Neural cell (in vitro differentiated cells): Measurements from ENCODE around the gene ANKRD29. TPM values are rescaled to one million over a fixed set of nuclear protein-coding genes. Genes with fewer than 3 reads are reported as not detected.

Experiments
- H2AFZ ChIP-seq: fragments of 200-600, 300-800 bp; sonication (generic), shearing (Covaris generic); 2 replicates; pipeline ENCODE4 v1.6.0; 2014; ENCODE audit warnings: low read depth, mild to moderate bottlenecking, antibody characterized with exemption, low read length, moderate library complexity
- H3F3A ChIP-seq: fragments of 200-600 bp; shearing (Covaris generic); 2 replicates; pipeline ENCODE4 v1.6.1; 2016; ENCODE audit warnings: mild to moderate bottlenecking, moderate library complexity, mixed read lengths, antibody characterized with exemption, low read length; ENCODE audit not compliant: insufficient read depth, poor library complexity, severe bottlenecking
- H3K27ac ChIP-seq: fragments of 200-600, 300-800 bp; sonication (generic), shearing (Covaris generic); 2 replicates; pipeline ENCODE4 v1.5.1; 2014; ENCODE audit warnings: mild to moderate bottlenecking, low read length, moderate library complexity
- H3K27me3 ChIP-seq: fragments of 300-800, 200-600 bp; sonication (generic), shearing (Covaris generic); 2 replicates; pipeline ENCODE4 v1.6.0; 2014; ENCODE audit warnings: mild to moderate bottlenecking, low read depth, low read length, moderate library complexity; ENCODE audit not compliant: insufficient read depth
- H3K36me3 ChIP-seq: fragments of 300-800, 200-600 bp; sonication (generic), shearing (Covaris generic); 2 replicates; pipeline ENCODE4 v1.5.1; 2014; ENCODE audit warnings: mild to moderate bottlenecking, antibody characterized with exemption, low read length, moderate library complexity; ENCODE audit not compliant: insufficient read depth
- H3K4me2 ChIP-seq: fragments of 300-800, 200-600 bp; sonication (generic), shearing (Covaris generic); 2 replicates; pipeline ENCODE4 v1.6.0; 2014; ENCODE audit warnings: mild to moderate bottlenecking, low read length
- H3K4me3 ChIP-seq: fragments of 300-800, 200-600 bp; sonication (generic), shearing (Covaris generic); 2 replicates; pipeline ENCODE4 v1.5.1; 2014; ENCODE audit warnings: mild to moderate bottlenecking, low read length, moderate library complexity
- H3K79me2 ChIP-seq: fragments of 200-600 bp; shearing (Covaris generic); replicated peaks from 2 replicates; pipeline ENCODE4 v1.6.0; 2014; ENCODE audit warnings: mild to moderate bottlenecking, low read length, moderate library complexity; ENCODE audit not compliant: insufficient read depth
- H3K9ac ChIP-seq: fragments of 300-800, 200-600 bp; sonication (generic), shearing (Covaris generic); 2 replicates; pipeline ENCODE4 v1.6.1; 2016; ENCODE audit warnings: mild to moderate bottlenecking, low read length, mixed read lengths
- H3K9me2 ChIP-seq: fragments of 200-600 bp; shearing (Covaris generic); 2 replicates; pipeline ENCODE4 v1.6.1; 2016; ENCODE audit warnings: mild to moderate bottlenecking, low read length, mixed read lengths; ENCODE audit not compliant: insufficient read depth
- H3K9me3 ChIP-seq: fragments of 200-600, 300-800 bp; sonication (generic), shearing (Covaris generic); 2 replicates; pipeline ENCODE4 v1.6.1; 2016; ENCODE audit warnings: mild to moderate bottlenecking, mixed run types, low read length, moderate library complexity, mixed read lengths
- H4K20me1 ChIP-seq: fragments of 200-600 bp; shearing (Covaris generic); 2 replicates; pipeline ENCODE4 v1.6.1; 2016; ENCODE audit warnings: mild to moderate bottlenecking, mixed run types; ENCODE audit not compliant: insufficient read depth
- EP300 ChIP-seq: fragments of 450-650 bp; conservative IDR thresholded peaks from 2 replicates; pipeline ENCODE4 v1.6.1; 2014; ENCODE audit warnings: antibody characterized with exemption, mild to moderate bottlenecking, moderate library complexity; ENCODE audit not compliant: poor library complexity, severe bottlenecking
- EZH2 ChIP-seq: fragments of 200-600, 300-800 bp; shearing (Covaris generic), sonication (generic); IDR thresholded peaks from 2 replicates; pipeline ENCODE4 v1.6.1; 2014; ENCODE audit warnings: antibody characterized with exemption, low read length, borderline replicate concordance, mild to moderate bottlenecking; ENCODE audit not compliant: insufficient read depth, poor library complexity, severe bottlenecking
- MXI1 ChIP-seq: fragments of 450-650 bp; conservative IDR thresholded peaks from 2 replicates; pipeline ENCODE4 v1.6.1; 2014; ENCODE audit warnings: antibody characterized with exemption, mild to moderate bottlenecking; ENCODE audit not compliant: poor library complexity, severe bottlenecking
- POLR2AphosphoS5 ChIP-seq: IDR thresholded peaks from 2 replicates; pipeline ENCODE4 v1.6.1; 2012
- RAD21 ChIP-seq: fragments of 450-650 bp; conservative IDR thresholded peaks from 2 replicates; pipeline ENCODE4 v1.6.1; 2014; ENCODE audit warnings: antibody characterized with exemption, mild to moderate bottlenecking, moderate library complexity
- SMC3 ChIP-seq: fragments of 450-650 bp; conservative IDR thresholded peaks from 2 replicates; pipeline ENCODE4 v1.6.1; 2014; ENCODE audit warnings: antibody characterized with exemption, mild to moderate bottlenecking, moderate library complexity; ENCODE audit not compliant: poor library complexity
- TAF1 ChIP-seq: IDR thresholded peaks from 2 replicates; pipeline ENCODE4 v1.6.1; 2012; ENCODE audit warnings: low read depth
- polyA plus RNA-seq: library from polyadenylated mRNA; depleted of rRNA; stranded (reverse); fragments of >200 nt; gene quantifications from 2 replicates; pipeline ENCODE4 v1.2.3, GENCODE V29; 2014
- TF ChIP-seq, protein P1 (sequence below): IDR thresholded peaks from 2 replicates; pipeline ENCODE4 v1.6.1; 2012; ENCODE audit warnings: borderline replicate concordance
- TF ChIP-seq, protein P2 (sequence below): fragments of 450-650 bp; IDR thresholded peaks from 2 replicates; pipeline ENCODE4 v1.5.1; 2014; ENCODE audit warnings: antibody characterized with exemption, mild to moderate bottlenecking, moderate library complexity; ENCODE audit not compliant: poor library complexity, severe bottlenecking

Gene ANKRD29
- polyA plus RNA-seq, 1 donor from 2014 or later = 4.9 TPM

DNA sequence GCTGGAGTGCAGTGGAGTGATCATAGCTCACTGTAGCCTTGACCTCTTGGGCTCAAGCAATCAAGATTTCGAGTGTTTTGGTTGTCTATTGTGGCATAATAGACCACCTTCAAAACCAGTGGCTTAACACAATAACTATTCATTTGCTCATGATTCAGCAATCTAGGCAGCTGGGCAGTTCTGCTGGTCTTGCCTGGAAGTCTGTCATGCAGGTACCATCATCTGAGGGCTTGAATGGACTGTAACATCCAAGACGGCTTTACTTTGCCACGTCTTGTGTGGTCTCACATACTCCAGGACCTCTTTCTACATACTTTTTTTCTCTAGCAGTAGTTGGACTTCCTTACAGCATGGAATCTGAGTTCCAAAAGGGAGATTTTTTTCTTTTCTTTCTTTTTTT is 13.2 kb upstream of the ANKRD29 start:
- Histone ChIP-seq H3K9me2 (no peaks in the 10 kb centered on the region), H3K27me3 (no peaks in the 10 kb centered on the region), H3K4me3 (no peak overlapping the region), H4K20me1 (no peaks in the 10 kb centered on the region), H3F3A (no peaks in the 10 kb centered on the region), H3K36me3 (no peaks in the 10 kb centered on the region), H3K9me3 (no peaks in the 10 kb centered on the region), H3K27ac (no peak overlapping the region), H3K4me2 (no peak overlapping the region), H3K79me2 (no peaks in the 10 kb centered on the region), H2AFZ (no peak overlapping the region), H3K9ac (no peak overlapping the region)
- TF ChIP-seq EZH2 (no peak), EP300 (no peak), TAF1 (no peak), POLR2AphosphoS5 (no peak), RAD21 (no peak), SMC3 (no peak), MXI1 (no peak)
- TF ChIP-seq, protein P1, sequence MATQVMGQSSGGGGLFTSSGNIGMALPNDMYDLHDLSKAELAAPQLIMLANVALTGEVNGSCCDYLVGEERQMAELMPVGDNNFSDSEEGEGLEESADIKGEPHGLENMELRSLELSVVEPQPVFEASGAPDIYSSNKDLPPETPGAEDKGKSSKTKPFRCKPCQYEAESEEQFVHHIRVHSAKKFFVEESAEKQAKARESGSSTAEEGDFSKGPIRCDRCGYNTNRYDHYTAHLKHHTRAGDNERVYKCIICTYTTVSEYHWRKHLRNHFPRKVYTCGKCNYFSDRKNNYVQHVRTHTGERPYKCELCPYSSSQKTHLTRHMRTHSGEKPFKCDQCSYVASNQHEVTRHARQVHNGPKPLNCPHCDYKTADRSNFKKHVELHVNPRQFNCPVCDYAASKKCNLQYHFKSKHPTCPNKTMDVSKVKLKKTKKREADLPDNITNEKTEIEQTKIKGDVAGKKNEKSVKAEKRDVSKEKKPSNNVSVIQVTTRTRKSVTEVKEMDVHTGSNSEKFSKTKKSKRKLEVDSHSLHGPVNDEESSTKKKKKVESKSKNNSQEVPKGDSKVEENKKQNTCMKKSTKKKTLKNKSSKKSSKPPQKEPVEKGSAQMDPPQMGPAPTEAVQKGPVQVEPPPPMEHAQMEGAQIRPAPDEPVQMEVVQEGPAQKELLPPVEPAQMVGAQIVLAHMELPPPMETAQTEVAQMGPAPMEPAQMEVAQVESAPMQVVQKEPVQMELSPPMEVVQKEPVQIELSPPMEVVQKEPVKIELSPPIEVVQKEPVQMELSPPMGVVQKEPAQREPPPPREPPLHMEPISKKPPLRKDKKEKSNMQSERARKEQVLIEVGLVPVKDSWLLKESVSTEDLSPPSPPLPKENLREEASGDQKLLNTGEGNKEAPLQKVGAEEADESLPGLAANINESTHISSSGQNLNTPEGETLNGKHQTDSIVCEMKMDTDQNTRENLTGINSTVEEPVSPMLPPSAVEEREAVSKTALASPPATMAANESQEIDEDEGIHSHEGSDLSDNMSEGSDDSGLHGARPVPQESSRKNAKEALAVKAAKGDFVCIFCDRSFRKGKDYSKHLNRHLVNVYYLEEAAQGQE = no peak
- TF ChIP-seq, protein P2, sequence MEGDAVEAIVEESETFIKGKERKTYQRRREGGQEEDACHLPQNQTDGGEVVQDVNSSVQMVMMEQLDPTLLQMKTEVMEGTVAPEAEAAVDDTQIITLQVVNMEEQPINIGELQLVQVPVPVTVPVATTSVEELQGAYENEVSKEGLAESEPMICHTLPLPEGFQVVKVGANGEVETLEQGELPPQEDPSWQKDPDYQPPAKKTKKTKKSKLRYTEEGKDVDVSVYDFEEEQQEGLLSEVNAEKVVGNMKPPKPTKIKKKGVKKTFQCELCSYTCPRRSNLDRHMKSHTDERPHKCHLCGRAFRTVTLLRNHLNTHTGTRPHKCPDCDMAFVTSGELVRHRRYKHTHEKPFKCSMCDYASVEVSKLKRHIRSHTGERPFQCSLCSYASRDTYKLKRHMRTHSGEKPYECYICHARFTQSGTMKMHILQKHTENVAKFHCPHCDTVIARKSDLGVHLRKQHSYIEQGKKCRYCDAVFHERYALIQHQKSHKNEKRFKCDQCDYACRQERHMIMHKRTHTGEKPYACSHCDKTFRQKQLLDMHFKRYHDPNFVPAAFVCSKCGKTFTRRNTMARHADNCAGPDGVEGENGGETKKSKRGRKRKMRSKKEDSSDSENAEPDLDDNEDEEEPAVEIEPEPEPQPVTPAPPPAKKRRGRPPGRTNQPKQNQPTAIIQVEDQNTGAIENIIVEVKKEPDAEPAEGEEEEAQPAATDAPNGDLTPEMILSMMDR = no peak

DNA sequence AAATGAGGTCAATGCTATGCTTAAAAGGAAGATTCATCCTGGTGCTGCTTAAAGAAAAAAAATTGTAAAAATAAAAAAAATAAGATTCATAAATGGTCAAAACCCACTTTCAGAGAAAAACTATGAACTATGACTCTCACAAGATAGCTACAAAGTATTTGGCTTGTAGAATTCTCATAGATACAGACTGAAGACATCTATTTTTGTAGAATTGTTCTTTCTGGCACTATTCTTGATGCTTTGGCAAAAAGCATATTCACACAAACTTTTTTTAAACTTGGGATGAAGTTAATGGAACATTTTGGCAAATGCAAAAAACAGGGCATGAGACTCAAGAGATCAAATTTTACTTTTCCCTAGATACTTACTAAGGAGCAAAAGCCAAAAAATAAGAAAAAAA is 12.5 kb upstream of the ANKRD29 start:
- H3K9ac ChIP-seq = no peak overlapping the region
- H3F3A ChIP-seq = no peaks in the 10 kb centered on the region
- H3K9me2 ChIP-seq = no peaks in the 10 kb centered on the region
- no peaks in the 10 kb centered on the region for H3K27me3 ChIP-seq
- H3K36me3 ChIP-seq = no peaks in the 10 kb centered on the region
- H3K4me2 ChIP-seq = no peak overlapping the region
- H2AFZ ChIP-seq = no peak overlapping the region
- TF ChIP-seq, protein P1 = no peak
- TF ChIP-seq, protein P2 = no peak
- TF ChIP-seq TAF1 = no peak
- TF ChIP-seq MXI1 = no peak
- TF ChIP-seq POLR2AphosphoS5 = no peak
- TF ChIP-seq SMC3 = no peak
- TF ChIP-seq EZH2 = no peak
- no peak for TF ChIP-seq RAD21
- TF ChIP-seq EP300 = no peak
- no peak overlapping the region for H3K27ac ChIP-seq
- H3K79me2 ChIP-seq = no peaks in the 10 kb centered on the region
- H4K20me1 ChIP-seq = no peaks in the 10 kb centered on the region
- H3K4me3 ChIP-seq = no peak overlapping the region
- H3K9me3 ChIP-seq = no peaks in the 10 kb centered on the region
